HG02870 (cell line): ENCODE data around the gene FBXO21.
"Not testable (repeated sequence)": the region's sequence is repeated elsewhere in the genome, so short reads cannot be mapped to it uniquely, and the experiment has no call there.

ENCODE experiments used
- ATAC-seq: cut with Tn5 transposase; IDR thresholded peaks from one replicate; pipeline ENCODE4 v1.9.1; 2021; ENCODE audit warnings: mild to moderate bottlenecking, moderate library complexity; ENCODE audit not compliant: unreplicated experiment

The FBXO21 gene

GRCh38 chr12:117202556-117202955, 12.3 kb upstream of the FBXO21 start:
- ATAC-seq: no peak

GRCh38 chr12:117202033-117202432, 11.8 kb upstream of the FBXO21 start:
- no peak for ATAC-seq

- not testable (repeated sequence) for ATAC-seq
These were observed 9.9 kb upstream of the FBXO21 start for GRCh38 chr12:117199956-117200744.

GRCh38 chr12:117196334-117196733, 6.1 kb upstream of the FBXO21 start:
- not testable (repeated sequence) for ATAC-seq

- not testable (repeated sequence) for ATAC-seq
These were observed 4.8 kb upstream of the FBXO21 start for GRCh38 chr12:117195027-117195426.

- ATAC-seq: no peak
These were observed 3.6 kb upstream of the FBXO21 start for GRCh38 chr12:117193903-117194302.

- ATAC-seq: not testable (repeated sequence)
These were observed 2.3 kb upstream of the FBXO21 start for GRCh38 chr12:117192581-117192980.

GRCh38 chr12:117192057-117192456, 1.8 kb upstream of the FBXO21 start:
- ATAC-seq: no peak

- ATAC-seq: peak; percentile 40
These were observed 503 bp downstream of the FBXO21 start for GRCh38 chr12:117189725-117190209.

GRCh38 chr12:117188961-117189724, 1.1 kb downstream of the FBXO21 start:
- no peak for ATAC-seq

- no peak for ATAC-seq
These were observed 2.1 kb downstream of the FBXO21 start for GRCh38 chr12:117188121-117188665.

- no peak for ATAC-seq
These were observed 2.8 kb downstream of the FBXO21 start for GRCh38 chr12:117187421-117187820.

- no peak for ATAC-seq
These were observed 7.4 kb downstream of the FBXO21 start for GRCh38 chr12:117182866-117183265.

GRCh38 chr12:117181468-117181843, 8.8 kb downstream of the FBXO21 start:
- not testable (repeated sequence) for ATAC-seq

GRCh38 chr12:117180758-117181467, 9.4 kb downstream of the FBXO21 start:
- no peak for ATAC-seq

- ATAC-seq: no peak
These were observed 11.5 kb downstream of the FBXO21 start for GRCh38 chr12:117178745-117179144.

- ATAC-seq: no peak
These were observed 12.0 kb downstream of the FBXO21 start for GRCh38 chr12:117178301-117178700.

- no peak for ATAC-seq
These were observed 18.1 kb downstream of the FBXO21 start for GRCh38 chr12:117172168-117172567.

- no peak for ATAC-seq
These were observed 18.6 kb downstream of the FBXO21 start for GRCh38 chr12:117171499-117172162.

- ATAC-seq: no peak
These were observed 20.7 kb downstream of the FBXO21 start for GRCh38 chr12:117169548-117169947.
